Left ventricle myocardium inferior (tissue), 1 donor: ENCODE measurements around the gene PPP1R12A. TPM values are rescaled to one million over a fixed set of nuclear protein-coding genes. Genes with fewer than 3 reads are reported as not detected.

Experiments used
- DNase-seq: peaks from one replicate; pipeline ENCODE4 v3.0.0-alpha.2; 2020
- H3K27ac ChIP-seq: fragments of 200-600 bp; replicated peaks from 2 replicates; pipeline ENCODE4 v1.8.0; 2021
- H3K27me3 ChIP-seq: fragments of 200-600 bp; 2 replicates; pipeline ENCODE4 v1.8.0; 2021; ENCODE audit warnings: low read depth
- H3K36me3 ChIP-seq: fragments of 200-600 bp; 2 replicates; pipeline ENCODE4 v1.8.0; 2021
- H3K4me1 ChIP-seq: fragments of 200-600 bp; 2 replicates; pipeline ENCODE4 v1.8.0; 2021
- H3K4me3 ChIP-seq: fragments of 200-600 bp; 2 replicates; pipeline ENCODE4 v1.8.0; 2021; ENCODE audit warnings: mild to moderate bottlenecking, moderate library complexity
- H3K9me3 ChIP-seq: fragments of 200-600 bp; replicated peaks from 2 replicates; pipeline ENCODE4 v1.8.0; 2021
- intact Hi-C: fragments of 100-400 bp; cut with micrococcal nuclease; formaldehyde crosslinking; loops from one replicate; pipeline ENCODE4 v1.11.0; 2022
- total RNA-seq: library from RNA; stranded (reverse); fragmentation: NEBNext Ultra II Directional; extraction: Animal tissue kit (Norgen Biotek cat#: 25700); gene quantifications from one replicate; pipeline ENCODE4 v1.2.1, GENCODE V29; 2021
- TF ChIP-seq, protein P1 (sequence below): fragments of 200-600 bp; IDR thresholded peaks from 2 replicates; pipeline ENCODE4 v1.8.0; 2021; ENCODE audit warnings: antibody characterized with exemption, mild to moderate bottlenecking, borderline replicate concordance
- donor health status: DM: no; HTN: yes; CAD: no; lungs with severe emphysema.

PPP1R12A gene
- total RNA-seq, 1 donor from 2014 or later, result 42.8 TPM

- Histone ChIP-seq H3K4me1 (peaks cover 91% of the 10 kb centered on the region), H3K27me3 (no peaks in the 10 kb centered on the region), H3K4me3 (no peak overlapping the region), H3K27ac (no peak overlapping the region), H3K36me3 (no peaks in the 10 kb centered on the region), H3K9me3 (no peaks in the 10 kb centered on the region)
- DNase-seq, result no peak
- intact Hi-C loops, result no loop called here
- TF ChIP-seq, protein P1, sequence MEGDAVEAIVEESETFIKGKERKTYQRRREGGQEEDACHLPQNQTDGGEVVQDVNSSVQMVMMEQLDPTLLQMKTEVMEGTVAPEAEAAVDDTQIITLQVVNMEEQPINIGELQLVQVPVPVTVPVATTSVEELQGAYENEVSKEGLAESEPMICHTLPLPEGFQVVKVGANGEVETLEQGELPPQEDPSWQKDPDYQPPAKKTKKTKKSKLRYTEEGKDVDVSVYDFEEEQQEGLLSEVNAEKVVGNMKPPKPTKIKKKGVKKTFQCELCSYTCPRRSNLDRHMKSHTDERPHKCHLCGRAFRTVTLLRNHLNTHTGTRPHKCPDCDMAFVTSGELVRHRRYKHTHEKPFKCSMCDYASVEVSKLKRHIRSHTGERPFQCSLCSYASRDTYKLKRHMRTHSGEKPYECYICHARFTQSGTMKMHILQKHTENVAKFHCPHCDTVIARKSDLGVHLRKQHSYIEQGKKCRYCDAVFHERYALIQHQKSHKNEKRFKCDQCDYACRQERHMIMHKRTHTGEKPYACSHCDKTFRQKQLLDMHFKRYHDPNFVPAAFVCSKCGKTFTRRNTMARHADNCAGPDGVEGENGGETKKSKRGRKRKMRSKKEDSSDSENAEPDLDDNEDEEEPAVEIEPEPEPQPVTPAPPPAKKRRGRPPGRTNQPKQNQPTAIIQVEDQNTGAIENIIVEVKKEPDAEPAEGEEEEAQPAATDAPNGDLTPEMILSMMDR, result no peak
These were observed 18.1 kb downstream of the PPP1R12A start for GRCh38 chr12:79916826-79917225.

DNA sequence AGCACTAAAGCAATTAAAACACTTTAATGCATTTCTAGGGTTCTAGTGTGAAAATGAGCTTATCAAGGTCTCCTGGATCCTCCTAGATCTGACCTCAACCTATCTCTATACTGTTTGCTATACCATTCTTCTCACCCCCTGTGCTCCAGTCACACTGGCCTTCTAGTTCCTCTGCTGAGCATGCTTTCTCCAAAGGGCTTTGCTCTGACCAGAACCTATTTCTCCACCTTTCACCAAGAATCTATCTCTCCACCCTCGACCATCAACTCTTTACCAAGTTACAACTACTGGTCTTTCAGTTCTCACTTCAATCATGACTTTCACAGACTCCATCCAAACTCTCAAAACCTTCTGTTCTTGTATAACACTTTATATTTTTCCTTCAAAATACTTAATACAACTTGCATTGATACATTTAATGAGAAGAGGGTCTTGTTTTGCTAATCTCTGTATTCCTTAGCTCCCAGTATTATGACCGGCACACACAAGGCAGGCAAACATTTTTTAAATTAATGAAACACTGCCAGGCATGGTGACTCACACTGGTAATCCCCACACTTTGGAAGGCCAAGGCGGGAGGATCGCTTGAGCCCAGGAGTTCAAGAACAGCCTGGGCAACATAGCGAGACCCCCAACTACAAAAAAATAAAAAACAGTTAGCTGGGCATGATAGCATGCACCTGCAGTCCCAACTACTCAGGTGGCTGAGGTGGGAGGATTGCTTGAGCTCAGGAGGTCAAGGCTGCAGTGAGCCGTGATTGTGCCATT, 22.8 kb downstream of the PPP1R12A start:
- Histone ChIP-seq H3K36me3 (no peaks in the 10 kb centered on the region), H3K4me3 (no peak overlapping the region), H3K27ac (no peak overlapping the region), H3K4me1 (peaks cover 76% of the 10 kb centered on the region), H3K27me3 (no peaks in the 10 kb centered on the region), H3K9me3 (no peaks in the 10 kb centered on the region)
- DNase-seq, result no peak
- intact Hi-C loops, result no loop called here
- TF ChIP-seq, protein P1, result no peak

DNA sequence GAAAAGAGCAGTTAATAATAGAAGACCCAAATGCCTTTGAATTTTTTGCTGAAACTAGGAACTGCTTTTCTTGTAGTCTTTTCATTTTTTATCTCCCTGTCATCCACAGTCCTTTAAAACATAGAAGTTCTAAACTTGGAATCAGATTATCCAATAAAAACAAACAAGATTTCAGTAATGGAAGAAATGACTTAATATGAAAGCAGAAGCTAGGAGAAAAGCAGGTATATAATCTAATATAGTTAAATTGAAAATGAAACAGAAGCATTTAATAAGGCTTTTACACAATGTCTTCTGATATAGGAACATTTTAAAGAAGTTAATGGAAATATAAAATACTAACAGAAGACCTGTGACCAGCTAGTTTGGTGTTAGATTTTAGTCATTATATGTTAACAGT, 26.5 kb downstream of the PPP1R12A start:
- H3K4me3 ChIP-seq, result no peak overlapping the region
- TF ChIP-seq, protein P1, result no peak
- no peaks in the 10 kb centered on the region for H3K36me3 ChIP-seq
- H3K9me3 ChIP-seq, result no peaks in the 10 kb centered on the region
- no peaks in the 10 kb centered on the region for H3K27me3 ChIP-seq
- peak overlapping the region; percentile 0 for H3K27ac ChIP-seq
- intact Hi-C loops, result no loop called here
- peaks cover 67% of the 10 kb centered on the region for H3K4me1 ChIP-seq
- DNase-seq, result no peak

- DNase-seq, result no peak
- H3K36me3 ChIP-seq, result no peaks in the 10 kb centered on the region
- H3K27me3 ChIP-seq, result no peaks in the 10 kb centered on the region
- H3K9me3 ChIP-seq, result no peaks in the 10 kb centered on the region
- H3K27ac ChIP-seq, result no peak overlapping the region
- intact Hi-C loops, result no loop called here
- H3K4me3 ChIP-seq, result no peak overlapping the region
- TF ChIP-seq, protein P1, result no peak
- peaks cover 64% of the 10 kb centered on the region for H3K4me1 ChIP-seq
These were observed 33.4 kb downstream of the PPP1R12A start for GRCh38 chr12:79901506-79901905.

DNA sequence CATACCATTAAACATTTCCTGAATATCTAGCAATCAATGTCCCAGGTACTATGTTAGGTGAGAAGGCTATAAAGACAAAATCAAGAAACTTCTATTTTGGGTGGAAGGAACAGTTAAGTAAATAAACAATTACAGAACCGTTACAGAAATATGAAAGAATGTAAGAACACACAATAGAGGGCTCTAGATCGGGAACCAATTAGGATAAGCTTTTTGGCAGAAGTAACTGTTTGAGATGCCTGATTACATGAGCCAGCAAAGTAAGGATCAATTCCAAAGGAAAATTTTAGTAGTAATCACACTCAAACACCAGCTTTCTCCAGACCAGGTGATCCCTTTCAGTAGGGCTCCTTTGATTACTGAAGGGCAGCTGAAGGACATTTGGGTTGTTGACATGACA, 33.9 kb downstream of the PPP1R12A start:
- Histone ChIP-seq H3K27me3 (no peaks in the 10 kb centered on the region), H3K9me3 (no peaks in the 10 kb centered on the region), H3K27ac (no peak overlapping the region), H3K4me3 (no peak overlapping the region), H3K4me1 (peaks cover 70% of the 10 kb centered on the region), H3K36me3 (no peaks in the 10 kb centered on the region)
- TF ChIP-seq, protein P1, result no peak
- DNase-seq, result no peak
- intact Hi-C loops, result no loop called here
